Measurements from ENCODE around the gene CHRM3. TPM values are rescaled to one million over a fixed set of nuclear protein-coding genes. Genes with fewer than 3 reads are reported as not detected.

CHRM3 gene
- total RNA-seq, 1 donor from 2014 or later: not detected

DNA sequence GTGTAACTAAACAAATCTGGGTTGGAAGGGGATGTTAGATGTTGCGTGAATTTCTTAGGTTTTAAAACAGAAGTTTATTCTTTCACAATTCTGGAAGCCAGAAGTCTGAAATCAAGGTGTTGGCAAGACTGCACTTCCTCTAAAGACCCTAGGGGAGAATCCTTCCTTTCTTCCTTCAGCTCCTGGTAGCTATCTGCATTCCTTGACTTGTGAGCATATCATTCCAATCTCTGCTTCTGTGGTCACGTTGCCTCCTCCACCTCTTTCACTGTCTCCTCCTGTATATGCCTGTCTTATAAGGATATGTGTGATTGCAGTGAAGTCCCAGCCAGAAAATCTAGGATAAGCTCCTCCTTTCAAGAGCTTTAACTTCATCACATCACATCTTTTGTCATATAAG is 7.7 kb downstream of the CHRM3 start:
- ATAC-seq (ENCODE audit: low read depth) (no peak), DNase-seq (no peak)
- Mint-ChIP-seq H3K27me3 (no peaks in the 10 kb centered on the region), H3K9me3 (no peaks in the 10 kb centered on the region), H3K27ac (no peak overlapping the region), H3K36me3 (ENCODE audit: low read depth) (no peaks in the 10 kb centered on the region), H3K4me3 (no peak overlapping the region), H3K4me1 (no peaks in the 10 kb centered on the region)
- ChIA-PET CTCF (no interaction called here), POLR2A (no interaction called here)
- intact Hi-C loops (cut with micrococcal nuclease): no loop called here
- TF ChIP-seq, protein P1, sequence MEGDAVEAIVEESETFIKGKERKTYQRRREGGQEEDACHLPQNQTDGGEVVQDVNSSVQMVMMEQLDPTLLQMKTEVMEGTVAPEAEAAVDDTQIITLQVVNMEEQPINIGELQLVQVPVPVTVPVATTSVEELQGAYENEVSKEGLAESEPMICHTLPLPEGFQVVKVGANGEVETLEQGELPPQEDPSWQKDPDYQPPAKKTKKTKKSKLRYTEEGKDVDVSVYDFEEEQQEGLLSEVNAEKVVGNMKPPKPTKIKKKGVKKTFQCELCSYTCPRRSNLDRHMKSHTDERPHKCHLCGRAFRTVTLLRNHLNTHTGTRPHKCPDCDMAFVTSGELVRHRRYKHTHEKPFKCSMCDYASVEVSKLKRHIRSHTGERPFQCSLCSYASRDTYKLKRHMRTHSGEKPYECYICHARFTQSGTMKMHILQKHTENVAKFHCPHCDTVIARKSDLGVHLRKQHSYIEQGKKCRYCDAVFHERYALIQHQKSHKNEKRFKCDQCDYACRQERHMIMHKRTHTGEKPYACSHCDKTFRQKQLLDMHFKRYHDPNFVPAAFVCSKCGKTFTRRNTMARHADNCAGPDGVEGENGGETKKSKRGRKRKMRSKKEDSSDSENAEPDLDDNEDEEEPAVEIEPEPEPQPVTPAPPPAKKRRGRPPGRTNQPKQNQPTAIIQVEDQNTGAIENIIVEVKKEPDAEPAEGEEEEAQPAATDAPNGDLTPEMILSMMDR (IDR thresholded peaks at IDR 0.05): no peak

DNA sequence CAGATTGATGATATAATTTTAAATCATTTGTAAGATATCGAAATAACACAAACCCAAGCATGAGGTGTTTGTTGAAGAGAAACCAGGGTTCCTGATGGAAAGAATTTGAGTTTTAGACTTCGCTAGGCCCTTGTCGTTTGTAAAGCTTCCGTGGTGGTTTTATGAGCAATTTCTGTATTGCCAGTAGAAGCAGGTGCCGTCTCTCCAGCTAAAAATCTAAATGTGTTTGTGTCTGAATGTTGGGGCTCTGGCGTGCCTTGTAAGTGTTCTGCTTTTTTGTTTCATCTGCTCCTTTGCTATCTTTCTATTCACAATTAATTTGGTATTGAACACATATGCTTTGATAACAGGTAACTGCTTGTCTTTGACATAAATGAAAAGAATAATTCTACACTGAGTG is 27.5 kb downstream of the CHRM3 start:
- ChIA-PET POLR2A (no interaction called here), CTCF (no interaction called here)
- ATAC-seq (ENCODE audit: low read depth): no peak
- intact Hi-C loops (cut with micrococcal nuclease): no loop called here
- no peaks in the 10 kb centered on the region for H3K4me1 Mint-ChIP-seq
- H3K4me3 Mint-ChIP-seq: no peak overlapping the region
- H3K36me3 Mint-ChIP-seq (ENCODE audit: low read depth): no peaks in the 10 kb centered on the region
- no peak for DNase-seq
- H3K9me3 Mint-ChIP-seq: peaks cover 3% of the 10 kb centered on the region
- no peak overlapping the region for H3K27ac Mint-ChIP-seq
- H3K27me3 Mint-ChIP-seq: no peaks in the 10 kb centered on the region
- TF ChIP-seq, protein P1 (IDR thresholded peaks at IDR 0.05): no peak

DNA sequence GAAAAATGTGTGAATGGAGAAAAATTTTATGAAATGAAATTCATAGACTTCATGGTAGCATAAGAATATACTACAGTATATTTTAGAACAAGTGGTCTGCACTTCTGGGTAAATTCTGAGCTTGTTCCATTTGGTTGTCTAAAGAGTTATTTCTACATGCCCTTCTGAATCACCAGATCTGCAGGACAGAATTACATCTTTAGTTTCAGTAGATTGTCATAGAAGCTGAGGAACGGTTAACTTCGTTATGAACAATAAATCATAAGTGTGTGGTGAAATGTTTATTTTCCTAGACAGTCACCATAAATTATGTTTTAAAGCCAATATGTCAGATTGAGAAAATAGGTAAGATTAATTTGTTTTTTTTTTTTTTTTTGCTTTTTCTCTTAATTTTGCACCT is 30.9 kb downstream of the CHRM3 start:
- intact Hi-C loops (cut with micrococcal nuclease): no loop called here
- no peaks in the 10 kb centered on the region for H3K4me1 Mint-ChIP-seq

GRCh38 chr1:239417986-239418640 is 31.7 kb downstream of the CHRM3 start:
- ATAC-seq (ENCODE audit: low read depth): no peak
- CTCF ChIA-PET: no interaction called here
- no peaks in the 10 kb centered on the region for H3K27me3 Mint-ChIP-seq
- H3K36me3 Mint-ChIP-seq (ENCODE audit: low read depth): no peaks in the 10 kb centered on the region
- DNase-seq: no peak
- H3K27ac Mint-ChIP-seq: no peak overlapping the region
- no peaks in the 10 kb centered on the region for H3K4me1 Mint-ChIP-seq
- H3K4me3 Mint-ChIP-seq: no peak overlapping the region
- TF ChIP-seq, protein P1 (IDR thresholded peaks at IDR 0.05): no peak
- POLR2A ChIA-PET: no interaction called here
- intact Hi-C loops (cut with micrococcal nuclease): no loop called here
- no peaks in the 10 kb centered on the region for H3K9me3 Mint-ChIP-seq

More for the DNA sequence above, 30.9 kb downstream of the CHRM3 start:
- Mint-ChIP-seq H3K36me3 (ENCODE audit: low read depth) (no peaks in the 10 kb centered on the region), H3K4me3 (no peak overlapping the region), H3K27ac (no peak overlapping the region), H3K27me3 (no peaks in the 10 kb centered on the region), H3K9me3 (peaks cover 3% of the 10 kb centered on the region)
- ChIA-PET CTCF (no interaction called here), POLR2A (no interaction called here)
- ATAC-seq (ENCODE audit: low read depth): no peak
- no peak for DNase-seq
- TF ChIP-seq, protein P1 (IDR thresholded peaks at IDR 0.05): no peak

DNA sequence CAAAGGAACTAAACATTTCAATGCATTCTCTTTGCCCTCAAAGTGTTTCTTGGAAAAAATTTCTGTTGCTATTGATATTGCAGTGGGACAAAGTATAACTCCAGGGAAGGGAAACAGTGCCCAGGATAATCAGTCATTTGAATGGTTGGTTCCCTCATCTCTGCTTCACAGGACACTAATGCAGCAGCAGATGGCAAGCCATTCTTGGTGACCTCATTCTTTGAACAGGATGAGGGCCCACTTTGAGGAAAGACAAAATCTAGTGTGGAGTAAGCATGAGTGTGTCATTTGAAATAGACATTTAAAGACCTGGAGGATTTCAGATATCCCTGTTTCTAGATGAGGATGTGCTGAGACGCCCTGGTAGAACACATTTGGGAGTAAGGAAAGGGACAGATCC is 32.3 kb downstream of the CHRM3 start:
- POLR2A ChIA-PET: no interaction called here
- no peak for ATAC-seq (ENCODE audit: low read depth)
- H3K36me3 Mint-ChIP-seq (ENCODE audit: low read depth): no peaks in the 10 kb centered on the region
- H3K4me1 Mint-ChIP-seq: no peaks in the 10 kb centered on the region
- no peak overlapping the region for H3K4me3 Mint-ChIP-seq
- intact Hi-C loops (cut with micrococcal nuclease): no loop called here
- DNase-seq: no peak
- TF ChIP-seq, protein P1 (IDR thresholded peaks at IDR 0.05): no peak
- CTCF ChIA-PET: no interaction called here
- H3K9me3 Mint-ChIP-seq: no peaks in the 10 kb centered on the region
- H3K27ac Mint-ChIP-seq: no peak overlapping the region
- H3K27me3 Mint-ChIP-seq: no peaks in the 10 kb centered on the region

Data from activated B cell treated with CpG ODN at 0.5 μM for 24 hours (primary cell).